ENCODE results near the gene RPL38.

Gene RPL38

GRCh38 chr17:74215342-74215727, 11.9 kb downstream of the RPL38 start:
- H3K9me3 ChIP-seq (ENCODE audit: control insufficient read depth, low read length), result no peaks in the 10 kb centered on the region
- peaks cover 9% of the 10 kb centered on the region for H3K36me3 ChIP-seq (ENCODE audit: control insufficient read depth, insufficient read depth, low read length)
- H3K27ac ChIP-seq (ENCODE audit: insufficient read depth, low read length, poor library complexity, severe bottlenecking), result no peak overlapping the region
- peaks cover 32% of the 10 kb centered on the region for H3K4me1 ChIP-seq (ENCODE audit: control insufficient read depth, insufficient read depth, low read length, poor library complexity, severe bottlenecking)
- H3K4me3 ChIP-seq (ENCODE audit: insufficient read depth, low read depth, low read length, poor library complexity, severe bottlenecking), result no peak overlapping the region
- no peak for DNase-seq
- H3K27me3 ChIP-seq (replicated peaks; ENCODE audit: control insufficient read depth, insufficient read depth, low read length, poor library complexity, severe bottlenecking), result no peaks in the 10 kb centered on the region

DNA sequence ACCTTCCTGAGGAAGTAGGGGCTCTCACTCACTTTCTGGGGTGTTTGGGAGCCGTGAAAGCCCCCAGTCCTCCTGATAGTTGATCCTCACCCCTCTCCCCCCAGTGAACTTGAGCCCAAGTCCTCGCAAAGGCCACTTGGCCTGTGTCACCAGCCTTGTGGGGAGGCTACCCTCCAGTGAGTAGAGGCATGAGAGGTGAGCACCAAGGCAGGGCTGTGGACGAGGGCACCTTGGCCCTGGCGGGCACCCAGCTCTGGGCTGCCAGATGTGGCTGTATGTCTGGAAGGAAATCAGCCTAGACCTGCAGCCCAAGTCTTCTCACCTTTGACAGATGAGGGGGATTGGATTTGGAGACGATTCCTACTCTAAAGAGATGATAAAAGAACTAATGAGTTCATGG, 13.0 kb downstream of the RPL38 start:
- Histone ChIP-seq H3K27me3 (replicated peaks; ENCODE audit: control insufficient read depth, insufficient read depth, low read length, poor library complexity, severe bottlenecking) (no peaks in the 10 kb centered on the region), H3K36me3 (ENCODE audit: control insufficient read depth, insufficient read depth, low read length) (peaks cover 8% of the 10 kb centered on the region), H3K9me3 (ENCODE audit: control insufficient read depth, low read length) (no peaks in the 10 kb centered on the region), H3K27ac (ENCODE audit: insufficient read depth, low read length, poor library complexity, severe bottlenecking) (no peak overlapping the region), H3K4me3 (ENCODE audit: insufficient read depth, low read depth, low read length, poor library complexity, severe bottlenecking) (no peak overlapping the region), H3K4me1 (ENCODE audit: control insufficient read depth, insufficient read depth, low read length, poor library complexity, severe bottlenecking) (peaks cover 31% of the 10 kb centered on the region)
- DNase-seq, result no peak

DNA sequence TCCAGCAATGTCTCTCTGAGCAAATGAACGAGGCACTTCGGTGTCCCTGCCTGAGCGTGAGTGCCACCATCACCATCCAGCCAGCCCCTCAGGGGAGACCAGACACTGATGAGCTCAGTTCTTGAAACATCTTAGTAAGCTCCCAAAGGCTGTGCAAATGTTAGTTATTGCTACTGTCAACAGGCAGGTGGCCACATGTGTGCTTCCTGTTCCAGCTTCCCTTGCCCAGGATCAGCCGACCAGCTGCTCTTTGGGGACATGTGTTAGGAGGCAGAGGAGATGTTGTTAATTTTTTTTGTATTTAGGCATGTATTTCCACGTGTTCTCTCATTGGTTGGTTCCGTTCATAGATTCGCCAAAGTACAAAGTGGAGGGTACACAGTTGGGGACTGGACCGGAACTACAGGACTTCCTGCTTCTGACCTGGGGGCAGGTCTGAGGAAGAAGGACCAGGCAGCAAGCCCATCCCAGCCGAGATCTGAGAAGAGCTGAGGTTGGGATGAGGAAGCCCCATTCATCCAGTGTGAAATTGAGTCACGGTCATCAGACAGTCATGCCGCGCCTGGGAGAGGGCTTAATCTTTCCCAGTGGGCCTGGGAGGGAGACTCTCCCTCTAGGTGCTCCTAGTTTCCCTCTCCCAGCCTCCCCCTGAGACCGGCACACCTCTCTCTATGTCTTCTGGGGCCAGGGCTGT, 13.7 kb downstream of the RPL38 start:
- peaks cover 8% of the 10 kb centered on the region for H3K36me3 ChIP-seq (ENCODE audit: control insufficient read depth, insufficient read depth, low read length)
- H3K27me3 ChIP-seq (replicated peaks; ENCODE audit: control insufficient read depth, insufficient read depth, low read length, poor library complexity, severe bottlenecking), result no peaks in the 10 kb centered on the region
- no peak overlapping the region for H3K27ac ChIP-seq (ENCODE audit: insufficient read depth, low read length, poor library complexity, severe bottlenecking)
- peaks cover 25% of the 10 kb centered on the region for H3K4me1 ChIP-seq (ENCODE audit: control insufficient read depth, insufficient read depth, low read length, poor library complexity, severe bottlenecking)
- no peak for DNase-seq
- H3K9me3 ChIP-seq (ENCODE audit: control insufficient read depth, low read length), result no peaks in the 10 kb centered on the region
- no peak overlapping the region for H3K4me3 ChIP-seq (ENCODE audit: insufficient read depth, low read depth, low read length, poor library complexity, severe bottlenecking)

GRCh38 chr17:74217888-74218287, 14.4 kb downstream of the RPL38 start:
- Histone ChIP-seq H3K36me3 (ENCODE audit: control insufficient read depth, insufficient read depth, low read length) (peaks cover 11% of the 10 kb centered on the region), H3K4me3 (ENCODE audit: insufficient read depth, low read depth, low read length, poor library complexity, severe bottlenecking) (no peak overlapping the region), H3K27me3 (replicated peaks; ENCODE audit: control insufficient read depth, insufficient read depth, low read length, poor library complexity, severe bottlenecking) (no peaks in the 10 kb centered on the region), H3K27ac (ENCODE audit: insufficient read depth, low read length, poor library complexity, severe bottlenecking) (no peak overlapping the region), H3K9me3 (ENCODE audit: control insufficient read depth, low read length) (no peaks in the 10 kb centered on the region), H3K4me1 (ENCODE audit: control insufficient read depth, insufficient read depth, low read length, poor library complexity, severe bottlenecking) (peaks cover 18% of the 10 kb centered on the region)
- DNase-seq, result no peak

- no peaks in the 10 kb centered on the region for H3K27me3 ChIP-seq (replicated peaks; ENCODE audit: control insufficient read depth, insufficient read depth, low read length, poor library complexity, severe bottlenecking)
- H3K4me1 ChIP-seq (ENCODE audit: control insufficient read depth, insufficient read depth, low read length, poor library complexity, severe bottlenecking), result peaks cover 16% of the 10 kb centered on the region
- H3K9me3 ChIP-seq (ENCODE audit: control insufficient read depth, low read length), result no peaks in the 10 kb centered on the region
- no peak overlapping the region for H3K27ac ChIP-seq (ENCODE audit: insufficient read depth, low read length, poor library complexity, severe bottlenecking)
- no peak overlapping the region for H3K4me3 ChIP-seq (ENCODE audit: insufficient read depth, low read depth, low read length, poor library complexity, severe bottlenecking)
- DNase-seq, result no peak
- H3K36me3 ChIP-seq (ENCODE audit: control insufficient read depth, insufficient read depth, low read length), result peaks cover 14% of the 10 kb centered on the region
These were observed 15.0 kb downstream of the RPL38 start for GRCh38 chr17:74218436-74218835.

DNA sequence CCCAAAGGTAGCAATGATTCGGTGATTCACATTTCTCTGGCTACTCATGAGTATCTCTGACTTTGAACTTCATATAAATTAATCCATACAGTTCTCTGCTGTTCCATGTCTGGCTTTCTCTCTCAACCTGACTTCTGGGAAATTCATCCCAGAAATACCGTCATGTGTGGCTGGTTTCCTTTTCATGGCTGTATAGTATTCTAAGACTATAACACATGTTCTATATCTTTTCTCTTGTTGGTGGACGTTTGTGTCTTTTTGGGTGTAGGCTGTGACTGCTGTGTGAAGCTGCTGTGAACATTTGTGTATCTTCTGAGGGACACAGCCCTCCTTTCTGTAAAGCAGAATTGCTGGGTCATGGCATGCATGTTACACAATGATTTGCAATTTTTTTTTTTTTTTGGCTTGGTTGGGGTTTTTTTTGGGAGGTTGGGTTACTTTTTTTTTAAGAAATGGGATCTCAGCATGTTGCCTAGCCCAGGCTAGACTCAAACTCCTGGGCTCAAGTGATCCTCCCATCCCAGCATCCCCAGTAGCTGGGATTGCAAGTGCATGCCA, 16.2 kb downstream of the RPL38 start:
- H3K27ac ChIP-seq (ENCODE audit: insufficient read depth, low read length, poor library complexity, severe bottlenecking), result no peak overlapping the region
- no peak overlapping the region for H3K4me3 ChIP-seq (ENCODE audit: insufficient read depth, low read depth, low read length, poor library complexity, severe bottlenecking)
- DNase-seq, result no peak
- no peaks in the 10 kb centered on the region for H3K9me3 ChIP-seq (ENCODE audit: control insufficient read depth, low read length)
- no peaks in the 10 kb centered on the region for H3K27me3 ChIP-seq (replicated peaks; ENCODE audit: control insufficient read depth, insufficient read depth, low read length, poor library complexity, severe bottlenecking)
- H3K4me1 ChIP-seq (ENCODE audit: control insufficient read depth, insufficient read depth, low read length, poor library complexity, severe bottlenecking), result peaks cover 8% of the 10 kb centered on the region
- H3K36me3 ChIP-seq (ENCODE audit: control insufficient read depth, insufficient read depth, low read length), result peaks cover 24% of the 10 kb centered on the region

GRCh38 chr17:74220219-74220618, 16.7 kb downstream of the RPL38 start:
- Histone ChIP-seq H3K36me3 (ENCODE audit: control insufficient read depth, insufficient read depth, low read length) (peaks cover 24% of the 10 kb centered on the region), H3K27ac (ENCODE audit: insufficient read depth, low read length, poor library complexity, severe bottlenecking) (no peak overlapping the region), H3K4me1 (ENCODE audit: control insufficient read depth, insufficient read depth, low read length, poor library complexity, severe bottlenecking) (peaks cover 5% of the 10 kb centered on the region), H3K27me3 (replicated peaks; ENCODE audit: control insufficient read depth, insufficient read depth, low read length, poor library complexity, severe bottlenecking) (no peaks in the 10 kb centered on the region), H3K4me3 (ENCODE audit: insufficient read depth, low read depth, low read length, poor library complexity, severe bottlenecking) (no peak overlapping the region), H3K9me3 (ENCODE audit: control insufficient read depth, low read length) (no peaks in the 10 kb centered on the region)
- DNase-seq, result no peak

- H3K4me1 ChIP-seq (ENCODE audit: control insufficient read depth, insufficient read depth, low read length, poor library complexity, severe bottlenecking), result peaks cover under 1% of the 10 kb centered on the region
- H3K9me3 ChIP-seq (ENCODE audit: control insufficient read depth, low read length), result no peaks in the 10 kb centered on the region
- H3K27me3 ChIP-seq (replicated peaks; ENCODE audit: control insufficient read depth, insufficient read depth, low read length, poor library complexity, severe bottlenecking), result no peaks in the 10 kb centered on the region
- H3K4me3 ChIP-seq (ENCODE audit: insufficient read depth, low read depth, low read length, poor library complexity, severe bottlenecking), result no peak overlapping the region
- H3K27ac ChIP-seq (ENCODE audit: insufficient read depth, low read length, poor library complexity, severe bottlenecking), result no peak overlapping the region
- no peak for DNase-seq
- H3K36me3 ChIP-seq (ENCODE audit: control insufficient read depth, insufficient read depth, low read length), result peaks cover 27% of the 10 kb centered on the region
These were observed 17.7 kb downstream of the RPL38 start for GRCh38 chr17:74220946-74221818.

DNA sequence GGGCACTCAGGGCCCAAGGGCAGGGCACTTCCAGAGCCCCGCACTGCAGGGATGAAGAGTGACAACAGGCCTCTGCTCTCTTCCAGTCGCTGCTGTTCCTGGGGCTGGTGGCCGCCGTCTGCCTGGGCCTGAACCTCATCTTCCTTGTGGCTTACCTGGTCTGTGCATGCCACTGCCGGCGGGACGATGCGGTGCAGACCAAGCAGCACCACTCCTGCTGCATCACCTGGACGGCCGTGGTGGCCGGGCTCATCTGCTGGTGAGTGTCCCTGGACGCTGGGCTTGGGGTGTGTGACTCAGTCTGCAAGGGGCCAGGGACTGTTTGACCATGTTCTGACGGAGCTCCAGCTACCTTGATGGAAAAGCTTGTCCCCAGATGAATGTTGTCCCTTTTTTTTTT, 18.9 kb downstream of the RPL38 start:
- no peaks in the 10 kb centered on the region for H3K4me1 ChIP-seq (ENCODE audit: control insufficient read depth, insufficient read depth, low read length, poor library complexity, severe bottlenecking)
- H3K36me3 ChIP-seq (ENCODE audit: control insufficient read depth, insufficient read depth, low read length), result peaks cover 27% of the 10 kb centered on the region
- H3K27ac ChIP-seq (ENCODE audit: insufficient read depth, low read length, poor library complexity, severe bottlenecking), result no peak overlapping the region

GRCh38 chr17:74223901-74224300, 20.4 kb downstream of the RPL38 start:
- no peaks in the 10 kb centered on the region for H3K4me1 ChIP-seq (ENCODE audit: control insufficient read depth, insufficient read depth, low read length, poor library complexity, severe bottlenecking)
- no peaks in the 10 kb centered on the region for H3K27me3 ChIP-seq (replicated peaks; ENCODE audit: control insufficient read depth, insufficient read depth, low read length, poor library complexity, severe bottlenecking)
- no peak overlapping the region for H3K27ac ChIP-seq (ENCODE audit: insufficient read depth, low read length, poor library complexity, severe bottlenecking)
- peaks cover 19% of the 10 kb centered on the region for H3K36me3 ChIP-seq (ENCODE audit: control insufficient read depth, insufficient read depth, low read length)
- H3K9me3 ChIP-seq (ENCODE audit: control insufficient read depth, low read length), result no peaks in the 10 kb centered on the region
- no peak for DNase-seq
- H3K4me3 ChIP-seq (ENCODE audit: insufficient read depth, low read depth, low read length, poor library complexity, severe bottlenecking), result no peak overlapping the region

More for the DNA sequence above, 18.9 kb downstream of the RPL38 start:
- H3K9me3 ChIP-seq (ENCODE audit: control insufficient read depth, low read length), result no peaks in the 10 kb centered on the region
- H3K27me3 ChIP-seq (replicated peaks; ENCODE audit: control insufficient read depth, insufficient read depth, low read length, poor library complexity, severe bottlenecking), result no peaks in the 10 kb centered on the region
- H3K4me3 ChIP-seq (ENCODE audit: insufficient read depth, low read depth, low read length, poor library complexity, severe bottlenecking), result no peak overlapping the region
- no peak for DNase-seq
